ENCODE measurements around the gene B4GALT3. TPM values are rescaled to one million over a fixed set of nuclear protein-coding genes. Genes with fewer than 3 reads are reported as not detected.

B4GALT3 gene
- total RNA-seq, 1 experiment from 2014 or later, result 39.6 TPM

- CTCF ChIA-PET, result interaction anchor here (1.0 to 2.9 kb wide), 3 partner anchors 26 to 190 kb away, joined by 3 to 12 read pairs (median 6); partner anchors contain the start of genes PPOX and TOMM40L
- no TSS peak for BruUV-seq (replicated peaks)
- H3K9me3 ChIP-seq, result no peaks in the 10 kb centered on the region
These were observed 14.7 kb upstream of the B4GALT3 start for GRCh38 chr1:161191971-161192370.

GRCh38 chr1:161190962-161191521 is 13.7 kb upstream of the B4GALT3 start:
- Histone ChIP-seq H3K4me3 (ENCODE audit: low read depth, low read length) (no peak overlapping the region), H3K9me3 (no peaks in the 10 kb centered on the region), H3K36me3 (ENCODE audit: control insufficient read depth, insufficient read depth, low read length) (no peaks in the 10 kb centered on the region), H3K27me3 (replicated peaks; ENCODE audit: control insufficient read depth, insufficient read depth, low read length) (no peaks in the 10 kb centered on the region), H3K4me1 (no peaks in the 10 kb centered on the region)
- CTCF ChIA-PET, result interaction anchor here (0.9 to 2.9 kb wide), 6 partner anchors 11 to 191 kb away, joined by 3 to 12 read pairs (median 4); partner anchors contain the start of genes NDUFS2, PPOX and TOMM40L
- Mint-ChIP-seq H3K4me1 (ENCODE audit: low read depth, unreplicated experiment) (peaks cover 6% of the 10 kb centered on the region), H3K9me3 (ENCODE audit: unreplicated experiment) (no peaks in the 10 kb centered on the region), H3K4me3 (ENCODE audit: unreplicated experiment) (no peak overlapping the region), H3K27me3 (ENCODE audit: insufficient read depth, unreplicated experiment) (no peaks in the 10 kb centered on the region), H3K27ac (ENCODE audit: unreplicated experiment) (no peak overlapping the region), H3K36me3 (ENCODE audit: insufficient read depth, unreplicated experiment) (no peaks in the 10 kb centered on the region)
- intact Hi-C loops (cut with micrococcal nuclease; ENCODE audit: unreplicated experiment), result no loop called here
- POLR2A ChIA-PET, result interaction anchor here (1.3 kb wide), 1 partner anchor 11 kb away, joined by 16 read pairs; the partner anchor contains the start of gene NDUFS2
- DNase-seq, result no peak
- TF ChIP-seq CTCF (IDR thresholded peaks at IDR 0.05; ENCODE audit: insufficient read depth in 1 of 2, low read depth in 1 of 2, low read length in 1 of 2, severe bottlenecking in 1 of 2, unreplicated experiment in 1 of 2), result no peak
- no TSS peak for BruUV-seq (replicated peaks)

More at GRCh38 chr1:161191971-161192370, 14.7 kb upstream of the B4GALT3 start:
- no peaks in the 10 kb centered on the region for H3K36me3 Mint-ChIP-seq (ENCODE audit: insufficient read depth, unreplicated experiment)
- intact Hi-C loops (cut with micrococcal nuclease; ENCODE audit: unreplicated experiment), result loop anchor here (1.0 kb wide), 4 partner anchors 33 to 190 kb away; no protein-coding TSS in a partner anchor
- H3K9me3 Mint-ChIP-seq (ENCODE audit: unreplicated experiment), result no peaks in the 10 kb centered on the region
- Histone ChIP-seq H3K4me1 (no peaks in the 10 kb centered on the region), H3K27me3 (replicated peaks; ENCODE audit: control insufficient read depth, insufficient read depth, low read length) (no peaks in the 10 kb centered on the region), H3K4me3 (ENCODE audit: low read depth, low read length) (no peak overlapping the region), H3K36me3 (ENCODE audit: control insufficient read depth, insufficient read depth, low read length) (no peaks in the 10 kb centered on the region)
- no peak overlapping the region for H3K27ac Mint-ChIP-seq (ENCODE audit: unreplicated experiment)
- H3K4me1 Mint-ChIP-seq (ENCODE audit: low read depth, unreplicated experiment), result peaks cover 6% of the 10 kb centered on the region
- DNase-seq, result no peak
- POLR2A ChIA-PET, result interaction anchor here (1.3 kb wide), 1 partner anchor 10 kb away, joined by 16 read pairs; the partner anchor contains the start of gene NDUFS2
- no peak for TF ChIP-seq CTCF (IDR thresholded peaks at IDR 0.05; ENCODE audit: insufficient read depth in 1 of 2, low read depth in 1 of 2, low read length in 1 of 2, severe bottlenecking in 1 of 2, unreplicated experiment in 1 of 2)
- no peaks in the 10 kb centered on the region for H3K27me3 Mint-ChIP-seq (ENCODE audit: insufficient read depth, unreplicated experiment)
- H3K4me3 Mint-ChIP-seq (ENCODE audit: unreplicated experiment), result no peak overlapping the region

GRCh38 chr1:161189036-161189435 is 11.7 kb upstream of the B4GALT3 start:
- Histone ChIP-seq H3K9me3 (no peaks in the 10 kb centered on the region), H3K4me1 (no peaks in the 10 kb centered on the region), H3K4me3 (ENCODE audit: low read depth, low read length) (no peak overlapping the region), H3K27me3 (replicated peaks; ENCODE audit: control insufficient read depth, insufficient read depth, low read length) (no peaks in the 10 kb centered on the region), H3K36me3 (ENCODE audit: control insufficient read depth, insufficient read depth, low read length) (no peaks in the 10 kb centered on the region)
- Mint-ChIP-seq H3K9me3 (ENCODE audit: unreplicated experiment) (no peaks in the 10 kb centered on the region), H3K27ac (ENCODE audit: unreplicated experiment) (no peak overlapping the region), H3K4me3 (ENCODE audit: unreplicated experiment) (no peak overlapping the region), H3K4me1 (ENCODE audit: low read depth, unreplicated experiment) (peaks cover 6% of the 10 kb centered on the region), H3K36me3 (ENCODE audit: insufficient read depth, unreplicated experiment) (no peaks in the 10 kb centered on the region), H3K27me3 (ENCODE audit: insufficient read depth, unreplicated experiment) (no peaks in the 10 kb centered on the region)
- BruUV-seq (replicated peaks), result no TSS peak
- POLR2A ChIA-PET, result no interaction called here
- no peak for TF ChIP-seq CTCF (IDR thresholded peaks at IDR 0.05; ENCODE audit: insufficient read depth in 1 of 2, low read depth in 1 of 2, low read length in 1 of 2, severe bottlenecking in 1 of 2, unreplicated experiment in 1 of 2)
- CTCF ChIA-PET, result no interaction called here
- no peak for DNase-seq
- intact Hi-C loops (cut with micrococcal nuclease; ENCODE audit: unreplicated experiment), result no loop called here

All from Caco-2 (cell line).